ENCODE results near the gene TLCD3B.
"Not testable (repeated sequence)": the region's sequence is repeated elsewhere in the genome, so short reads cannot be mapped to it uniquely, and the experiment has no call there.

TLCD3B gene

DNA sequence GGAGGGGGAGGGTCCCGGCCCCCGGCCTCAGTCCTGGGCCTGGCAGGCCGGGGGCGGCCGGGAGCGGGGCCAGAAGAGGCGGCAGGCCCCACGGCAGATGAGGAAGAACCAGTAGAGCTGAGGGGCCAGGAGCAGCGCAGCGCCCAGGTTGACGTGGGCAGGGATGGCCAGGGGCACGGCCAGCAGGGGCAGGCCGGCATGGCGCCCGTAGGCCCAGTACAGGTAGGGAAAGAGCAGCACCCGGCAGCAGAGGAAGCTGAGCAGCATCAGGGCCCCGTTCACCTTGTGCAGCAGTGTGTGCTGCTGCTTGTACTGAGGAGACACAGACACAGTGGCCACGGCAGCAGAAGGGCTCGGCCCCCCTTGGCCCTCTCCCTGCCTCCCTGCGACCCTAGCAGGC is 5.9 kb downstream of the TLCD3B start:
- no peak for DNase-seq

DNA sequence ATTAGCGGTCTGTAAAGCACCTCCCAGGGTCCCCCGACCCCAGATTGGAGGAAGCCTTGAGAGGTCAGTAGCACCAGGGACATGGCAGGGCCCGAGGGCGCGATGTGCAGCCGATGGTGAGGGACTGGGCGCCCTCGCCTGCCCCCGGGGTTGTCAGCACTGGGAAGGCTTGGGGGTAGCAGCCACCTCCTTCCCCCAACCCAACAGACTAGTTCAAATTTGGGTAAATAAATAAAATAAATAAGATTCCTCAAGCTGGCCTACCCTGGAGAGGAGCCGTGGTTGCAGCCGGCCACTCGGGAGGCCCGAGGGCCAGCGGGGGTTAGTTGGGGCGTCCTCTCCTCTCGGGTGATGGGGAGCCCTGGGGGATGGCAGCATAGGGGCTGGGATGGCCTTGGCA is 6.6 kb downstream of the TLCD3B start:
- DNase-seq, result no peak

DNA sequence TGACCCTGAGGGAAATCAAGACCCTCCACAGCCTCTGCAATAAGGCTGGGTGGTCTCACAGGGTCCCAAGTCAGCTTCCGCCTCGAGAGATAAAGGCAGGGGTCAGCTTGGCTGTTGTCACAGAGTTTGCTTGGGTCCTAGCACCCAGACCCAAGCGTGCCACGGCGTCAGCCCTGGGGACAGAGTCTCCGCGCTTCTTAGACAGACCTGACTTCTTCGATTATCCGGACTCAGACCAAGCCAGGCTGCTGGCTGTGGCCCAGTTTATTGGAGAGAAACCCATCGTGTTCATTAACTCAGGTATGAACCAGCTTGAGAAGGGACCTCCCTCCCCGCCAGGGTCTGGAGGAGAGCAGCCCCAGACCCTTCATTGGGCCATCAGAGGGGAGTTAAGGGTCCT is 7.5 kb downstream of the TLCD3B start:
- no peak for DNase-seq

DNA sequence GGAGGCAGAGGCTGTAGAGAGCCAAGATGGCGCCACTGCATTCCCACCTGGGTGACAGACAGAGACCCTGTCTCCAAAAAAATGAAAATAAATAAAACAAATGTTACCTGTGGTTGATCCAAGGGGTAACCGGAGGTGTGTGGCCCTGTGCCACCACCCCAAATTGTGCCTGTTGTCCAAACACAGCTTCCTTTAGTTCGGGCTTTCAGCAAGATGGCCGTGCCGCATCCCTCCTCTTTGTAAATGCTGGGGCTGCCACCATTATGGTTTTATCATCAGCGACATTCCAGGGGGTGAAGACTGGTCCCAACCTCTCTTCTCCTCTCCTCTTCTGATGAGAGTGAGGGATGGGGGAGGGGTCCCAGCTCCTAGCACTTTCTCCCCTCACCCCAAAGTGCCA is 8.2 kb downstream of the TLCD3B start, which contains the start of gene C16orf92:
C16orf92 (plus strand) TSS at position 312 of the 400 bp plus-strand sequence. CDS start 143 bp downstream, outside the sequence.
- no peak for DNase-seq

DNA sequence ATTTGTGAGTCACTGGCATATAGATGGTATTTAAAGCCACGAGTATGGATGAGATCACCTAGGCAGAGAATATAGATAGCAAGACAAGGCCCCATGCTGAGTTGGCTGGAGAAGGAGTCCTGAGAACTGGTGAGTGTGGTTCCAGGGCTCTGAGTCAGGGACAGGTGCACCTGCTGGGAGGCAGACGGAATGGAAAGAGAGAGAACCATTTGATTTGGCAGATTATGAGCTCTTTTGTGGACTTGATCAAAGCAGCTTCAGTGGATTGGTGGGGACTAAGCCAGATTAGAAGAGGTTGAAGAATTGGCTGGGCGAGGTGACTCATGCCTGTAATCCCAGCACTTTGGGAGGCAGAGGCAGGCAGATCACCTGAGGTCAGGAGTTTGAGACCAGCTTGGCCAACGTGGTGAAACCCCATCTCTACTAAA is 12.3 kb downstream of the TLCD3B start:
- DNase-seq, result no peak

DNA sequence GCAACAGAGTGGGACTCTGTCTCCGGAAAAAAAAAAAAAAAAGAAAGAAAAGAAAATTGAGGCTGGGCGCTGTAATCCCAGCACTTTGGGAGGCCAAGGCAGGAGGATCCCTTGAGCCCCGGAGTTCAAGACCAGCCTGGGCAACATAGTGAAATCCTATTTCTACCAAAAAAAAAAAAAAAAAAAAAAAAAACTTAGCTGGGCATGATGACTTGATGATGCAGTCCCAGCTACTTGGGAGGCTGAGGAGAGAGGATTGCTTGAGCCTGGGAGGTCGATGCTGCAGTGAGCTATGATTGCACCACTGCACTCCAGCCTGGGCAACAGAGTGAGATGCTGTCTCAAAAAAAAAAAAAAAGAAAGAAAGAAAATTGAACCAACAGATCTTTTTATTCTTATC is 13.1 kb downstream of the TLCD3B start:
- not testable (repeated sequence) for DNase-seq

DNA sequence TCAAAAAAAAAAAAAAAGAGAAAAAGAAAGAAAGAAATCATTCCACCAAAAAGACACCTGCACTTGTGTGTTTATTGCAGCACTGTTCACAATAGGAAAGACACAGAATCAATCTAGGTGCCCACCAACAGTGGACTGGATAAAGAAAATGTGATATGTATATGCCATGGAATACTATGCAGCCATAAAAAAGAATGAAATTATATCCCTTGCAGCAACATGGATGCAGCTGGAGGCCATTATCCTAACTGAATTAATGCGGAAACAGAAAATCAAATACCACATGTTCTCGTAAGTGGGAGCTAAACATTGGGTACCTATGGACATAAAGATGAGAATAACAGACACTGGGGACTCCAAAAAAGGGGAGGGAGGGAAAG is 13.8 kb downstream of the TLCD3B start:
- DNase-seq, result no peak

DNA sequence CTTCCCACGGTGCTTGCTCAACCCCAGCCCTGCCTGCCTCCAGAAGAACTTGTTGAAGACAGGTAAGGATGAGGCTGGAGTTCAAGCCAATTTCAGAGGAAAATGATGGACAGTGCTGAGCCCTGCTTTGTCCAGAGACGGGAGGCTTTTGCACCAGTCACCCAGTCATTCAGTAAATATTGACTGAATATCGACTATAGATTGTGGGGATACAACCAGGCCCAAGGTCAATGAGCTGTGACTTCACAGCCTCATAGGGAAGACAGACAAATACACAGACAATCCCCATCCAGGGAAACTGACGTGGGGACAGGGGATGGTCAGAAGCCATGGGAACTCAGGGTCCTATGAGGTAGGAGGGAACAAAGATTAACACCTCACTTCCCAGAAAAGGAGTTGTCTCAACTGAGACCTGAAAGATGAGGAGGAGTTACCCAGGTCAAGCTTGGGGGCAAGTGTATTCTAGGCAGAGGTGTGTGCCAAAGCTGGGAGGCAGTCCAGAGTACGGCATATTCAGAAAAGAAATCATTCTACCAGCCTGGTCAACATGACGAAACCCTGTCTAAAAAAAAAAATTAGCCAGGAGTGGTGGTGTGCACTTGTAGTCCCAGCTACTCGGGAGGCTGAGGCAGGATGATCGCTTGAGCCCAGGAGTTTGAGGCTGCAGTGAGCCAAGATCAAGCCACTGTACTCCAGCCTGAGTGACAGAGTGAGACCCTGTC is 14.4 kb downstream of the TLCD3B start:
- no peak for DNase-seq

DNA sequence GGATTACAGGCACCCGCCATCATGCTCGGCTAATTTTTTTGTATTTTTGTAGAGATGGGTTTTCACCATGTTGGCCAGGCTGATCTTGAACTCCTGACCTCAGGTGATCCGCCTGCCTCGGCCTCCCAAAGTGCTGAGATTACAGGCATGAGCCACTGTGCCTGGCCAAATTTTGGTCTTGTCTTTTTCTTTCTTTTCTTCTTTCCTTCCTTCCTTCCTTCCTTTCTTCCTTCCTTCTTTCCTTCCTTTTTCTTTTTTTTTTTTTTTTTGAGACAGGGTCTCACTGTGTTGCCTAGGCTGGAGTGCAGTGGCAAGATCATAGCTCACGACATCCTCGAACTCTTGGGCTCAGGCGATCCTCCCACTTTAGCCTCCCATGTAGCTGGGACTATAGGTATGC is 15.6 kb downstream of the TLCD3B start:
- not testable (repeated sequence) for DNase-seq

DNA sequence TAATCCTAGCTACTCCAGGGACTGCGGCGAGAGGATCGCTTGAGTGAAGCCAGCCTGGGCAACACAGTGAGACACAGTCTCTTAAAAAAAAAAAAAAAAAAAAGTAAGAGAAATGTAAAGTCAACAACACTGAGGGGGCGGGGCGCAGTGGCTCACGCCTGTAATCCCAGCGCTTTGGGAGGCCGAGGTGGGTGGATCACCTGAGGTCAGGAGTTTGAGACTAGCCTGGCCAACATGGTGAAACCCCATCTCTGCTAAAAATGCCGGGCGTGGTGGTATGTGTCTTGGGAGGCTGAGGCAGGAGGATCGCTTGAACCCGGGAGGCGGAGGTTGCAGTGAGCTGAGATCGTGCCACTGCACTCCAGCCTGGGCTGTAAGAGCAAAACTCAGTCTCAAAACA is 18.5 kb downstream of the TLCD3B start:
- DNase-seq, result not testable (repeated sequence)

DNA sequence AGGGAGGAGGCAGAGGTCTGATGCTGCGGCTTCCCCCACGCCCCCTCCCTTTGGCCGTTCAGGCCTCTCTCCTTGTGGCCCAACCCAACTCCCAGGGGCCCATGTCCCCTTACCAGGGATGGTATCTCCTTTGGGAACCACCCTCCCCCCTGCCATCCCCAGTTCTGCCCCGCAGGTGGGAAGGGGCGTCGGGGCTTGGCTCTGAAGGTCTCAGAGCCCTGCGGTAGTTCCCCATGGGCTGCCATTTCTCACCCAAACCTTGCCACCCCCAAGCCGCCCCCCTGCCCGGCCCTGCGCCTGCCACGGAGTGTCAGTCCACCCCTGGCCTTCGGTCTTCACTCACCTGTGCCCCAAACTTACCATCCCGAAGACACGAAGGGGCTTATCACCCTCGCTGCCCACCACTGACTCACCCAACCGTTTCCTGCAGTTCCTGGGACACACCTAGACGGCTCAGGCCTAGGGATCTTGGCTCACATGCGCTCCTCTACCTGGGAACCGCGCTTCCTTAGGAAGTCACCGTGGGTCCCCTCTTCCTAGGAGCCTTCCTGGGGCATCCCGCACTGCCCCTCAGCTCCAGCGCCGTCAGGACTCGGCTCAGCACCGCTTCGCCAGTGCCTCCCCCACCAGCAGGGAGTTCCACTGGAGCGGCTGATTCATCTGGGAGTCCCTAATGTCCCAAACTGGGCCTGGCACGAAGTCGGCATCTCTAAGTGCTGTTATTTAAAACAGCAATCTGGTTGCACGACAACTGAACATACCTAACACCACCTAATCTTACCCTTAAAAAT is 19.2 kb downstream of the TLCD3B start:
- no peak for DNase-seq

DNA sequence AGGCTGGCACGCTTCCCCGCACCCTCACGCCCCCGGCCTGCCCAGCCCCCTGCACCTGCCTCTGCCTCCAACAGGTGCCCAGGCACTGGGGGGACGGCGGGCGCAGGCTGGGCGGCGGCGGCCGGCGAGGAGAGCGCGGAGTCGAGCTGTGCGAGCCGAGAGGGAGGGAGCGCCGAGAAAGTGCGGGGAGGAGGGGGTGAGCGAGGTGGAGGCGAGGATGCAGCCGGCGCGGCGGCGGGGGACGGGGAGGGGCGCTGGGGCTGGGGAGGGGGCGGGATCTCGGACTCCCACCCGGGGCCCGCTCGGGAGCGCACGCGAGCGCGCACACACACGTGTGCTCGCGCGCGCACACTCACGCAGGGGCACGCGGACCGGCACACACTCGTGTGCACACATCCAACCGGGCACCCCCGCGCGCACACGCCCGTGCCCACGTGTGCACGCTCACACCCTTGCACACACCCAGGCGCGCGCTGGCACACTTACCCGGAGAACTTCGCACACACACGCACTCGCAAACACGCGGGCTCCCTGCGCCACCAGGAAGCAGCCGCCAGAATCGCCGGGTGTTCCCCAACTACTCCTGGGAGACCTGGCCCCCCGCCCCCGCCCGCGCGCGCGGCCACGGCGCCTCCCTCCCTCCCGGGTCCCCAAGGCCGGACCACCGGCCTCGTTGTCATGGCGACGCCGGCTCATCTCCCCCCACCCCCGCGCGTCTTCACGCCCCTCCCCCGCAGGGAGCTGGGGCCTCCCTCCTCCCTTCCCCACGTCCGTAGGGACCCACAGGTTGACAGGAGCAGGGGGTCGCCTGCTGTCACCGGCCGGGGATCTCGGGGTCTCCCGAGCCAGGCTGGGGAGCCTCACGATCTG is 20.0 kb downstream of the TLCD3B start, which contains the start of gene DOC2A:
DOC2A (minus strand) TSS at position 184 of the 870 bp plus-strand sequence. CDS start 805 bp downstream, outside the sequence.
- DNase-seq, result peak; percentile 70

DNA sequence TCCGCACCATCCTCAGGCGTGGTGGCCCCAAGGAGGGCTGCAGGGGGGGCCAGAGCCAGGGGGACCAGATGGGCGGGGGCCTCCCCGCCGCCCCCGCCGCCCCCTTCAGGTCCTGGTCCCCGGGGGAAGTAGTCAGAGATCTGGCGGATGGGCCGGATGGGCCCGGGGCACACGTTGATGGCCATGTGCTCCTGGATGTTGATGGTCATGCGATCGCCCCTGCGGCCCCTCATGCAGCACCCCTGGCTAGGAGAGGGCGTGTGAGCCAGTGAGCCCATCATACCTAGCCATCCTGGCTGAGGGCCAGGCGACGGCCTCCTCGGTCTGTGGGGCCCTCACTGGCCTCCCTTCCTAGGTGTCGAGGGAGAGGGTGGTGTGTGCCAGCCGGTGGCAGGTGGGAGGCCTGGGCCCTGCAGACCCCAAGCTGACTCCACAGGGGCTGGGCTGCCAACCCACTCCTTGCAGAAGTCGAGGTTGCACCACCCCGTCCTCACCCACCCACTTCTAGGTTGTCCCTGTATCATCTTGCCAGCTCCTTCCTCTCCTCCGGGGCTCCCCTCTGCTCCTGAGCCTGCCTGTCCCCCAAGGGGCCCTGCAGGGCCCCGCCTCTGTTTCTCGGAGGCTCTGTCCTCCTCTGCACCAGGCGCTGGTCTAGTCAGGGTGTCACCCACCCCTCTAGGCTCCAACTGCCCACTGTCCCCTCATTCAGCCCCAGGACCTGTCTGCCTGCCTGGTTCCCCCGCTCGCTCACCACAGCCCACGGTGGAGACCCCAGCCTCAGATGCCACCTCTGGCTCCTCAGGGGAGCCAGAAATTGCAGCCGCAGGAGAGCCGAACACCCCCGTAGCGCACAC is 20.9 kb downstream of the TLCD3B start:
- no peak for DNase-seq

DNA sequence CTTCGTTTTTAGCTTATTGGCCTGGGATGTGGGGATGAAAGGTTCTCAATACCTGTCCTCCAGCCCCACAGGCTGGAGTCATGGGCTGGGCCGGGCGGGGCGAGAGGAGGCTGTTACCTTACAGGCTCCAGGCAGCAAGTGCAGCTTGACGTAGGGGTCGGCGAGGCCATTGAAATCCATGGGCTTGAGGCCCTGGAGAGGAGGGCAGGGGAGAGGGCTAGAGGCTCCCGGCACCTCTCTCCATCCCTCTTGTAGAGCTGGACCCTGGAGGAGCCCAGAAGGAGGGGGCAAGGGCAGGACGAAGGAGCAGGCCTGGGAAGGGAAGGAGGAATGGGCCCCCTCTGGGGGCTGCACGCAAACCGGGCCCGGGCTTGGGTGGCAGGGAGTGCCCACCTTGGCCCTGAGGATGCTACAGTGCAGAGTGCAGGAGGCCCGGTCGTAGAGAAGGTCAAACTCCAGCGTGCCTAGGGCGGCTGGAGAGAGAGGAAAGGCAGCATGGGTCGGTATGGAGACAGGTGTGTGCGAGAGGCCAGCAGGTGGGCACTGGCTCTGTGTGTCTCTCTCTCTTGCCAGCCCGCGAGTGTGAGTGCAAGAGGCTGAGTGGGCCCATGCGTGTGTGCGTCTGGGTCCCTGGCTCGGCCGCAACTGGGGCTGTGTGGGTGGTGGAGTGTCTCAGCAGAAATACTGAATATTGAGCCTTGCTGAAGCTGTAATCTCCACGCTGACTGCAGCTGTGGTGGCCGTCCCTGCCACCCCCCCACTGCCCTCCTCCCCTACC is 21.8 kb downstream of the TLCD3B start:
- no peak for DNase-seq

DNA sequence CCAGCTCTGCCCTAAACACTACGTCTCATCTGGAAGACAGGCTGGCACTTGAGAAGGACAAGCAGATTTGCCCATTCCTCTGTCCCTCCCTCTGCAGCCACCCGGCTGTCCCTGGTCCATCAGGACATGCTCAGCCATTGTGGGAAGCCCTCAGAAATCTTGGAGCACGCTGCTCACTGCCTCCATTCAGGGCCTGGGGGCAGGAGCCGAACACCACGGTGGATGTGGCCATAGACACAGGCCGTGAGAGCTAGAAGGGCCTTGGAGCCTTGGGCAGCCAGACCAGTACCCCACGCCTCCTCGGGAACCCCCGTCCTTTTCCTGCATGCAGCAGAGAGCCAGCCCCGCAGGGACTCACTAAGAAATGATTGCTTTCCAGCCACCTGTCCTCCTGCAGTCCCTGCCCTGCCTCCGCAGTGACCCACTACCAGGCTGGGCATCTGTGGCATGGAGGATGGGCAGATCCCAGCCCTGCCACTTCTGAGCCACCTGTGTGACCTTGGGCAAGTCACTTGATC is 23.6 kb downstream of the TLCD3B start:
- DNase-seq, result no peak

DNA sequence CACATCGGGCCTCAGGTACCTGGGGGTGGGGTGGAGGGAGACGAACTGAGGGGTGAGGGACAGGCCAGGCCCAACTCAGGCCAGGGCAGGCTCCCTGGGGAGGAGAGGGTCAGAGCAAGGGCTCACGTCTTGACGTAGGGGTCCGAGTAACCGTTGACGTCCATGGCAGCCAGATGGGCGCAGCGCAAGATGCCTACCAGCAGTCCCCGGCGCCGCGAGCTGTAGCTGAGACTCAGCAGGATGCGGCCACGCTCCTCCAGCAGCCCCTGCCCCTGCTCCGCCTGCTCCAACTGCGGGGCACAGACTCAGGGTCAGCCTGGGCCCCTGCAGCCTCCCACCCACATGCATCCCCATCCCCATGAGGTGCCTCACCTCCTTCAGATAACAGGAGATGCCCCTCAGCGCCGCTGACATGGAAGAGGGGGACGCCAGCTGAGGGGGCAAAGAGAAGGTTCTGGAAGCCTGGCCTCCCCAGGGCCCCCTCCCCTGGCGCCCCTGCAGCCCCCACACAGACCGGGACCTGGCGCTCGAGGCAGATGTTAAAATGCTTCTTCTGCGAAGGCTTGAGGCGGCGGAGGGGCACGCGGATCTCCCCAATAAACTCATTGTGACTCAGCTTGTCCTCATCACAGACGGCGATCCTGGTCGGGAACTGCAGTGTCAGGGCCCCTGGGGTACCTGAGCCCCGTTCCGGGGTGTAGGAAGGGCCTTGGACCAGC is 24.3 kb downstream of the TLCD3B start:
- no peak for DNase-seq

DNA sequence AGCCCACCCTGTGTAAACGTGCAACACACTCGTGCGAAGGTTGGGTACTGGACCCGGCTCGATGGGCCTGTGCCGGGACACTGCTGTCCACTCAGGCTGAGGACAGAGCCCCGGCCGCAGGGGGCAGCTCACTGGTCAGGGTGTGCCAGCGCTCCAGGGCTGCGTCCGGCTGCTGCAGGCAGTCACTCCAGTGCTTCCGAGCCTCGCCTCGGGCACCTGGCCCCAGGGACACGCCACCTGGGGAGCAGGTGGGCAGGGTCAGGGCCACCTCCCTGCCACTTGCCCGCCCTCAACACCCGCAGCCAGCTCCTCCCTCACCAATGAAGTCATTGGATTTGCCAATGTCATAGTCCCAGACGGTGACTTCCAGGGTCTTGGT is 25.0 kb downstream of the TLCD3B start:
- no peak for DNase-seq

DNA sequence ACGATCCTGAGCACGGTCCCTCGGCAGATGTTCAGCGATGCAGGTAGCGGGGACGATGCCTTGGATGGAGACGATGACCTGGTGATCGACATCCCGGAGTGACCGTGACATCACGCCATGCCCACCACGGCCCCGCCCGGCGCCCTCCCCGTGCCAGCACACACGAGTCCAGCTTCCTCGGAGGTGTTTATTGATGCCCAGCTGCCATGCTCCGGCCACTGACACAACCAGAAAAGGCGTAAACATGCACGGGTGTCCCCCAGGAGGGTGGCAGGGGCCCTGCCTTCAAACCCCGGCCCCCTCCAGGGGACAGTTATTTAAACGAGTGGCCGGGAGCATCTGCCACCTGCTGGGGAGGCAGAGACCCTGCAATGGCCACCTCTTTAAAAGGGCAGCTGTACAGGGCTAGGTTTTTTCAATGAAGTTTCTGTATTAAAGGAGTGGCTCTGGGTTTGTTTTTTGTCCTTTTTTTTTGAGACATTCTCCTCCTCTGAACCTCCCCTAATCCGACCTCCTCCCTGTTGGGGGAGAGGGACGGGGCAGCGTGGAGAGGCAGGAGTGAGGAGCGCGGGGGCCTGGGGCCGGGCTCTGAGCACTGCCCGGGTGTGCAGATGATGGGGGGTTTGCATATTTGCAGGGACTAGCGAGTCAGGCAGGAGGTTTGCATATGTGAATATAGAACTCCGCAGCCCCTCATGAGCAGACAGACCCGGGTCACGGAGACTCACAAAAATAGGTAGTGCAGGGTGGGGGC is 25.6 kb downstream of the TLCD3B start:
- no peak for DNase-seq

DNA sequence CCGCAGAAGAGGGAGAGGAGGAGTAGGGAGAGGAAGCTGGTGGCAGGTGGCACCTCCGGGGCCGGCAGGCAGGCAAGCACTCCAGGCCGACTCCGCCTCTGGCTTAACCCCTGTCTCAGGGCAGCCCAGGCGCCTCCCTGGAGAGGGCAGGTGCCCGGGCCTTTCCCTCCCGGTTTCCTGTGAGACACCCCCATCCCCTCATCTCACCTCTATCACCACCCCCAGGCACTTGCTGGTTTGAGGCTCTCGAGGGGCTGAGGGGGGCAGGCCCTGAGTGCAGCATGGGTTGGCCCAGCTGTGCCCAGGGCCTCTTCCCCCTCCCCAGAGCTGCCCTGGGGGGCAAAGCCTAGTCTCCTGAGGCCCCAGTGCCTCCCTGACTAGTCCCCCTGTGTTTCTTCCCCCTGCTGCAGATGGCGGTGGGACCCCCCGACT is 26.2 kb downstream of the TLCD3B start:
- DNase-seq, result no peak

DNA sequence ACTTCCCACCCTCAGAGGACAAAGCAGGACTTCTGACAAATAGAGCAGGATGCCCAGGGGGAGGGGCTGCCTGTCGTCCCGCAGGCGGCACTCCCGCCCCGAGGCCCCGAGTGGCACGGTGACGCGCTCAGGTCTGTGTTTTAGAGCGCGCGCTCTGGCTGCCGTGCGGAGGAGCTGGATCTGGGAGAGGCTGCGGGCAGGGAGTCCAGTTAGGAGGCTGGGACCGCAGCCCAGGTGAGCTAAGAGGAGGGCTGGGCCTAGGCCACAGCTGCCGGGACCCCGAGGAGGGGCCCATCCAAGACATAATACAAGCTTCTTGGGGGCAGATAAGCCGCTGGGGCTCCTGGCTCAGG is 26.7 kb downstream of the TLCD3B start:
- DNase-seq, result no peak
